Activated CD4-positive, alpha-beta T cell treated with anti-CD3 and anti-CD28 coated beads for 4 hours (primary cell): ENCODE measurements around the gene TTC28.
"Not testable (repeated sequence)": the region's sequence is repeated elsewhere in the genome, so short reads cannot be mapped to it uniquely, and the experiment has no call there.

Source experiments
- DNase-seq, 2 donors: peaks; one replicate each; pipeline ENCODE4 v3.0.0-alpha.2; 2020

TTC28 gene

GRCh38 chr22:28600546-28601143 is 79.0 kb downstream of the TTC28 start:
- DNase-seq: peak; percentile 2 to 20

DNA sequence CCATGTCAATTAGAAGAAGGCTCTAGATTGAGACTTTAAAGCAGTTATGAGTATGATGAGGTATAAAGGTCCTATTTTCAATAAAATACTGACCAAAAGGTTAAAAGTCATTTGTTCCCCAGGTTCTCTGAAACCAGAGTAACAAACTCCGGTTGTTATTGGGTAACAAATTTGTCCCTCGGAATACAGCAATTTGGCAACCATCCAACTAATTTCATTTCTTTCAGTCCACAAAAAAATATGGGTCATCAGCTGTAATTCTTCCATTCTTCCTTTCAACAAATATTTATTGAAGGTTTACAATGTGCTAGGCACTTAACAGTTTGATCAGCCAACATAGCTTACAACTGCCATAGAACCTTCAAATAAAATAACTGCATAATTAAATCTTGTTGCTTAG is 79.9 kb downstream of the TTC28 start:
- DNase-seq: no peak

- DNase-seq: no peak
These were observed 82.0 kb downstream of the TTC28 start for GRCh38 chr22:28597665-28598064.

- no peak for DNase-seq
These were observed 84.7 kb downstream of the TTC28 start for GRCh38 chr22:28594797-28595462.

DNA sequence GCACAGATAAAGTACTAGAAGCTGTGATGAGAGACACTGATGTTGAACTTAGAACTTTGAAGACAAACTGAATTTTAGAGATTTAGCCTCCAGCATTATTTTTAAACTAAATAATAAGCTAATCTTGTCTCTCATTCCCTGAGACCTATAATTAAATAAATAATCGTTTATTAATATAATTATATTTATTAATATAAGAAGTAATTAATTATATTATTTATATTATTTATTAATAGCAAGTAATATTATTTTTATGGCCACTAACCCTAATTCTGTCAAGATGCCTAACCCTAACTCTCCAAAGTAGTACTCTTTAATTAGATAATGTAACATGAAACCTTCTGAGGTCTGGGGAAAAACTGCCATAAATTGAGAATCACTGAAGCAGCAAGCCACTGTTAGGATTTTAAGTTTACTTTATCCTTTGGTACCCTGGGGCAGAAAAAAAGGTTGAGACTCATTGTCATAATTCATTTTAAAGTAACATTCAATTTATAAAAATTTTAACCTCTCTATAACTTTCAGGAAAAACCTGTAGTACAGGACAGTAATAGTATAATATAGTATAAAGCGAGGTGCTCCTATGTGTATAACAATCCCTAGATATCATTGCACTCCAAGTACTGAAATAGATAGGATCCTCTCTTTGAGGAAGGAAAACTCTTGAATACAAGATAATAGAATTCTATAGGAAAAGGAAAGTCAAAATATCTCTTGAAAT is 85.4 kb downstream of the TTC28 start:
- no peak for DNase-seq

GRCh38 chr22:28593299-28593698 is 86.3 kb downstream of the TTC28 start:
- no peak for DNase-seq

- no peak for DNase-seq
These were observed 90.4 kb downstream of the TTC28 start for GRCh38 chr22:28589102-28589750.

DNA sequence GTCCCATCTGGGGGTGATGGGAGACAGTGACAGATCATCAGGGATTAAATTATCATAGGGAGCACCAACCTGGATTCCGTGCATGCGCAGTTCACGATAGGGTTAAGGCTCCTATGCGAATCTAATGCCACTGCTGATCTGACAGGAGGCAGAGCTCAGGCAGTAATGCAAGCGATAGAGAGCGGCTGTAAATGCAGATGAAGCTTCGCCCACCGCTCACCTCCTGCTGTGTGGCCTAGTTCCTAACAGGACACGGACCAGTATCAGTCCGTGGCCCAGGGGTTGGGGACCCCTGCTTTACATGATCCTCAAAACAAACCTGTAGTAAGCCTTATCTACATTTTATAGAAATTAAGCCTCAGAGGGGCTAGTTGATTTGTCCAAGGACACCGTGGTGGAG is 94.3 kb downstream of the TTC28 start:
- no peak for DNase-seq

GRCh38 chr22:28582806-28583205 is 96.8 kb downstream of the TTC28 start:
- no peak for DNase-seq

GRCh38 chr22:28581016-28581415 is 98.6 kb downstream of the TTC28 start:
- DNase-seq: no peak

DNA sequence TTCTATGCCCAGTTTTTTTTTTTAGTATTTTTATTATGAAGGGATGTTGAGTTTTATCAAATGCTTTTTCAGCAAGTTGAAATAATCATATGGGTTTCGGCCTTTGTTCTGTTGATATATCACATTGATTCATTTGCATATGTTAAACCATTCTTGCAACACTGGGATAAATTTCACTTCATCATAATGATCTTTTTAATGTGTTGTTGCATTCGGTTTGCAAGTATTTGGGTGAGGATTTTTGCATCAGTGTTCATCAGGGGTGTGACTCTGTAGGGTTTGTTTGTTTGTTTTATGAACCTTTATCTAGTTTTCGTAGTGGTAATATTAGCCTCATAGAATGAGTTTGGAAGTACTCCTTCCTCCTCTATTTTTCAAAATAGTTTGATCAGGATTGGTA is 103.5 kb downstream of the TTC28 start:
- no peak for DNase-seq

DNA sequence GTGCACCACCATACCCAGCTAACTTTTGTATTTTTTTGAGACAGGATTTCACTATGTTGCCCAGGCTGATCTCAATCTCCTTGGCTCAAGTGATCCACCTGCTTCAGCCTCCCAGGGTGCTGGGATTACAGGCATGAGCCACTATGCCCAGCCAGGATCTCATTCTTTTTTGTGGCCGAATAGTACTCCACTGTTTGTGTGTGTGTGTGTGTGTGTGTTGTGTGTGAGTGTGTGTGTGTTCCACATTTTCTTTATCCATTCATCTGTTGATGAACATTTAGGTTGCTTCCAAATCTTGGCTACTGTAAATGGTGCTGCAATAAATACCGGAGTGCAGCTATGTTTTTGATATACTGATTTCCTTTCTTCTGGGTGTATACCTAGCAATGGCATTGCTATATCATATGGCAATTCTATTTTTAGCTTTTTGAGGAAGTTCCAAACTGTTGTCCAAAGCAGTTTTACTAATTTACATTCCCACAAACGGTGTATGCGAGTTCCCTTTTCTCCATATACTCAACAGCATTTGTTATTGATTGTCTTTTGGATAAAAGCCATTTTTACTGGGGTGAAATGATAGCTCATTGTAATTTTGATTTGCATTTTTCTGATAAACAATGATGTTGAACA is 105.4 kb downstream of the TTC28 start:
- DNase-seq: no peak

DNA sequence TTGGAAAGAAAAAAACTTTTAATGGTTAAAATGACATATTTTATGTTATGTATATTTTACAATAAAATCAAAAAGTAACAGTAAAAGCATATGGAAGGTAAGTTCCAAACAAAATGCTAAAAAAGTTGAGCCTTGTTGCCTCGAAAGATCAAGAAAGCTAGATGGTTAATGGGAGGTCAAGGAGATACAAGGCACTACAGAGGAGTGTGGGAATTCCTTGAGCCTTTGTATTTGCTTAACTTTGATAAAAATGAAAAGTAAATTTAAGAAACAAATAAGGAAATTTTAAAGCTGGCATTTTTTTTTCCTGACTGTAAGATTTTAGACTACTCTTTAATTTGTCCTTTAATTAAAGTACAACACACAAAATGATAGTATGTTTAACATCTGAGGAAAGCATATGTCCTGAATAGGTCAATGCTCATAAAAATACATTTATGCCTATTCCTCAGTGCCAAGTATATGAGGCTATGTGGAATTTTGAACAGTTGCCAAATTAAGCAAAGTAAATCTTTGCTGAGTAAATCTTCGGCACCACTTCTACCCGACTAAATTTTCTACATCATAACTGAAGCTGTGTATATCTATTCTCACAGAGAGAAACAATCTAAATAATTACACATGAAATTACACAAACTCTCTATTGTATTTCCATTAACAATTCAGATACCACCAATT is 108.8 kb downstream of the TTC28 start:
- DNase-seq: no peak

GRCh38 chr22:28568974-28569373 is 110.7 kb downstream of the TTC28 start:
- not testable (repeated sequence) for DNase-seq

- no peak for DNase-seq
These were observed 111.5 kb downstream of the TTC28 start for GRCh38 chr22:28568099-28568498.

DNA sequence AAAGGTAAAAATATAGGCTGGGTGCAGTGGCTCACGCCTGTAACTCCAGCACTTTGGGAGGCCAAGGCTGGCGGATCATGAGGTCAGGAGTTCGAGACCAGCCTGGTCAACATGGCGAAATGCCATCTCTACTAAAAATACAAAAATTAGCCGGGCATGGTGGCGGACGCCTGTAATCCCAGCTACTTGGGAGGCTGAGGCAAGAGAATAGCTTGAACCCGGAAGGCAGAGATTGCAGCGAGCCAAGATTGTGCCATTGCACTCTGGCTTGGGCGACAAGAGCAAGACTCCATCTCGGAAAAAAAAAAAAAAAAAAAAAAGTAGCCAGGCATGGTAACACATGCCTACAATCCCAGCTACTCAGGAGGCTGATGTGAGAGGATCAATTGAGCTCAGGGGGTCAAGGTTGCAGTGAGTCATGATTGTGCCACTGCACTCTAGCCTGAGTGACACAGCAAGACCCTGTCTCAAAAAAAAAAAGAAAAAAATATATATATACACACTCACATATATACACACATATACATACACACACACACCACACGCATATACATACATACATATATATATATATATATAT is 112.6 kb downstream of the TTC28 start:
- DNase-seq: not testable (repeated sequence)

DNA sequence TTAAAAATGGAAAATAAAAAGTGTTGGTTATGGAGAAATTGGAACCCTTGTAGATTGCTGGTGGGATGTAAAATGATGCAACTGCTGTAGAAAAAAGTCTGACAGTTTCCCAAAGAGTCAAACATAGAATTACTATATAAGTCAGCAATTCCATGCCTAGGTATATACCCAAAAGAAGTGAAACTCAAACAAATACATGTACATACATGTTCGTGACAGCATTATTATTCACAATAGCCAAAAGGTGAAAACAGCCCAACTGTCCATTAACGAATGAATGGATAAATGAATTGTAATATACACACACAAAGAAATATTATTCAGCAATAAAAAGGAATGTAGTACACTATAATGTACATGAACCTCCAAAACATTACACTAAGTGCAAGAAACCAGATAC is 116.0 kb downstream of the TTC28 start:
- no peak for DNase-seq

DNA sequence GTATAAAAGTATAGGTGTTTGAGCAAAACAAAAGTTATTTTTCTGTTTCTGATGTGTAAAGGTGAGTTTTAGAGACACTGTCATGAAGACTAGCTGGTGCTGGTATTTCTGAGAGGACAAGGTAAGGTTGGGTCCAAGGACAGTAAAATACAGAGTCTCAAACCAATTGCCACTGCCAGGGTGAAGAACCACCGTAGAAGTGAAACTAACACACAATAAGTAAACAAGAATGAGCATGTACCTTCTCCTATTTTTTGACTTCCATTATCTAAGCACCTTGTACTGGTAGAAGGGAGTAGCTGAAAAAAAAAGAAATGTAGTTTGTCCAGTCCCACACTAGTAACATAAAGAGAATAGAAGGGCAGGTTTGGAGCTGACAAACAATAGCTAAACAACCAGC is 117.3 kb downstream of the TTC28 start:
- DNase-seq: no peak

- not testable (repeated sequence) for DNase-seq
These were observed 118.9 kb downstream of the TTC28 start for GRCh38 chr22:28560743-28561101.

DNA sequence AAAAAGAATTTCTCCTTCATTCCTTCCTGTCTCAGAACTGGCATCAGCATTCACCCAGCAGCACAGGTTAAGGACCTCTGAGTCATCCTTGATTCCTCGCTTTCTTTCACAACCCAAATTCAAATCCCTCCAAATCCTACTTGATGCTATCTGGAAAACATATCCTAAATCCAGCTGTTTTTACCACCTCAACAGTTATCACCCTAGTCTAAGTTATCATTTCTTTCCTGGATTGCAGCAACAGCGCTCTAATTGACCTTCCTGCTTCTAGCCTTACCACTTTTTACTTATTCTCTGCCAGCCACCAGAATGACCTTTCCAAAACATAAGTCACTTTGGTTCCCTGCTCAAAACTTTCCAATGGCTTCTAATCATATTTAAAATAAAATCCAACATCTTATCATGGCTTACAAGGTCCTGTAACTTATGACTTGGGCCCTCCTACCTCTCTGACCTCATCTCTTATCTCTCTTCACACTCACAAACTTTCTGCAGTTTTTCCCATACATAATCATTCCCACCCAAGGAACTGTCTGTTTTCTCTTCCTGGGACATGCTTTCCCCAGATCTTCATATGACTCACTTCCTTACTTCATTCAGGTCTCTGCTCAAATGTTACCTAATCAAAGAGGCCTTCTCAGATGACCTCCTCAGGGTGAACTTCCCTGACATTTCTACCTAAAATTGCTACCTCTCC is 119.4 kb downstream of the TTC28 start:
- DNase-seq: no peak

DNA sequence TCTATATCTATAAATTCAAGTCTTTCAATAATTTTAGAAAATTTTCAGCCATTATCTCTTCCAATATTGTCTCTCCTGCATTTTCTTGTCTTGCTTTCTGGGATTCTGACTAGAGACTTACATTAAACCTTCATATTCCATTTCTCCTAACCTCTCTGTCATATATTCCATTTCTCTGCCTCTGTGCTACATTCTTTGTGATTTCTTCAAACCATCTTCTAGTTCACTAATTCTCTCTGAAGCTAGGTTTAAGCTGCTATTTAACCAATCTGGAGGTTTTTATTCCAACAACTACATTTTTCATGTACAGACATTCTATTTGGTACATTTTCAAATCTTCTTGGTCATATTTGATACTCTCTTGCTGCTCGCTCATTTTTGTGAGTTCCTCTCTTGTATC is 122.5 kb downstream of the TTC28 start:
- DNase-seq: no peak
